GM20000 (cell line): ENCODE results near the gene FARP2.
"Not testable (repeated sequence)": the region's sequence is repeated elsewhere in the genome, so short reads cannot be mapped to it uniquely, and the experiment has no call there.

Experiments used
- DNase-seq: peaks from one replicate; pipeline ENCODE4 v3.0.0; 2012; ENCODE audit warnings: low spot score
- TF ChIP-seq, protein P1 (sequence below): IDR thresholded peaks from 2 replicates; pipeline ENCODE4 v1.5.1; 2012; ENCODE audit warnings: mild to moderate bottlenecking, control low read depth; ENCODE audit errors: extremely low read depth, missing control alignments

FARP2 gene

DNA sequence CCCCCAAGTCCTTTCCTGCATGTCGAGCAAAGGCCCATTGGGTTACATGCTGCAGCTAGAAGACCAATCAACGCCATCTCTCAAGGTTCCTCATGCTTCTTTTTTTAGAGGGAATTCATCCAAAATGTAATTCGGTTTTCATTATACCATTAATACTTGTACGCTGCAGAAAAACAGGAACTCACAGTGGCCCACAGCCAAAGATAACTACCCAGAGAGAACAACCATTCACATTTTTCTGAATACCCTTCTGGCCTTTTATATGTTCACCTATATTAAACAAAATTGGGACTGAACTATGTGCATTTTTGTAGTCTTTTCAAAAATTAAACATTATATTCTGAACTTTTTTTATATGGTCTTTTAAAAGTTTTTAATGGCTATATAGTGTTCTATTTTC lies 25.8 kb downstream of the FARP2 start:
- no peak for DNase-seq
- TF ChIP-seq, protein P1, sequence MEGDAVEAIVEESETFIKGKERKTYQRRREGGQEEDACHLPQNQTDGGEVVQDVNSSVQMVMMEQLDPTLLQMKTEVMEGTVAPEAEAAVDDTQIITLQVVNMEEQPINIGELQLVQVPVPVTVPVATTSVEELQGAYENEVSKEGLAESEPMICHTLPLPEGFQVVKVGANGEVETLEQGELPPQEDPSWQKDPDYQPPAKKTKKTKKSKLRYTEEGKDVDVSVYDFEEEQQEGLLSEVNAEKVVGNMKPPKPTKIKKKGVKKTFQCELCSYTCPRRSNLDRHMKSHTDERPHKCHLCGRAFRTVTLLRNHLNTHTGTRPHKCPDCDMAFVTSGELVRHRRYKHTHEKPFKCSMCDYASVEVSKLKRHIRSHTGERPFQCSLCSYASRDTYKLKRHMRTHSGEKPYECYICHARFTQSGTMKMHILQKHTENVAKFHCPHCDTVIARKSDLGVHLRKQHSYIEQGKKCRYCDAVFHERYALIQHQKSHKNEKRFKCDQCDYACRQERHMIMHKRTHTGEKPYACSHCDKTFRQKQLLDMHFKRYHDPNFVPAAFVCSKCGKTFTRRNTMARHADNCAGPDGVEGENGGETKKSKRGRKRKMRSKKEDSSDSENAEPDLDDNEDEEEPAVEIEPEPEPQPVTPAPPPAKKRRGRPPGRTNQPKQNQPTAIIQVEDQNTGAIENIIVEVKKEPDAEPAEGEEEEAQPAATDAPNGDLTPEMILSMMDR: no peak

DNA sequence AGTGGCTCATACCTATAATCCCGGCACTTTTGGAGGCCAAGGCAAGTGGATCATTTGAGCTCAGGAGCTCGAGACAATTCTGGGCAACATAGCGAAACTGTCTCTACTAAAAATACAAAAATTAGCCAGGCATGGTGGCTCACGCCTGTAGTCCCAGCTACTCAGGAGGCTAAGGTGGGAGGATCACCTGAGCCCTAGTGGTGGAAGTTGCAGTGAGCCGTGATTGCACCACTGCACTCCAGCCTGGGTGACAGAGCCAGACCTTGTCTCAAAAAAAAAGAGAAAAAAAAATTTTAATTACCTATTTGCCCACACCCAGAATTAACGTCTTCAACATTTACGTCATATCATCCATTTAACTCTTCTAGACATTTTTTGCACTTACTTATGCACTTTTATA lies 29.4 kb downstream of the FARP2 start:
- not testable (repeated sequence) for DNase-seq

DNA sequence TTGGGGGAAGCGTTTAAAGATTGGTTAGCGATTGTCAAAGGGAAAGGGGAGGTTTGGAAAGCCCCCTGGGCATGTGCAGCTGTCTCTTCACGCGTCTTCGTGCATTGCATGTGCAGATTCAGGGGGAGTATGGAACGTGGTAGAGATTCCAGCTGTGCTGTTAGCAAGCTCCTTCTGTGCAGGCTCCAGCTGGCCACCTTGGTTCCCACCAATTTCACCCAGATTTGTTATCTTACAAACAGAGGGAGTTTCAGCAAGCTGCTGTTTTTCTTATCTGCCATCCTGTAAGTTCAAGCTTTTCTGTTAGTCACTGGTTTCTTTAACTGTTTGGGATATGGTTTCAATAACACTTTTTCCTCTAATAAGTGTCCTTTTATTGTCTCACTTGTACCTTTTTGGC lies 30.4 kb downstream of the FARP2 start:
- DNase-seq: no peak
- TF ChIP-seq, protein P1: no peak

DNA sequence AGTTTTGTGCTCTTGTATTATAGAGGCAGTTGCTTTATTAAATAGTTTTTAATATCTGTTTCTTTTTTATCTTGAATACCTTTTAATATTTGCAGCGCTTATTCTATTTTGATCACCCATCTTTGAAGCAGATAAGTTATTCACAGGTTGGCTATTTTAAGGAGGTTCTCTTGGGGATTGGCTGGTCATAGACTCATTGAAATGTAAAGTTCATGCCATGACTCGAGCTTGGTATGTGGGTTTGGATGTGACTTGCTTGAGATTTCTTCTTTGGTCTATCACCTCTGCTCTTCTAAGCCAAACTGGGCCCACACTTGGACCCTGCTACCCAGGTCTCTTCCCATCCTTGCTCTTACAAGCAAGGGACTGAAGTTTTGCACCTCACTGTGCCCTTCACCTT lies 33.6 kb downstream of the FARP2 start:
- DNase-seq: no peak
- TF ChIP-seq, protein P1: no peak

DNA sequence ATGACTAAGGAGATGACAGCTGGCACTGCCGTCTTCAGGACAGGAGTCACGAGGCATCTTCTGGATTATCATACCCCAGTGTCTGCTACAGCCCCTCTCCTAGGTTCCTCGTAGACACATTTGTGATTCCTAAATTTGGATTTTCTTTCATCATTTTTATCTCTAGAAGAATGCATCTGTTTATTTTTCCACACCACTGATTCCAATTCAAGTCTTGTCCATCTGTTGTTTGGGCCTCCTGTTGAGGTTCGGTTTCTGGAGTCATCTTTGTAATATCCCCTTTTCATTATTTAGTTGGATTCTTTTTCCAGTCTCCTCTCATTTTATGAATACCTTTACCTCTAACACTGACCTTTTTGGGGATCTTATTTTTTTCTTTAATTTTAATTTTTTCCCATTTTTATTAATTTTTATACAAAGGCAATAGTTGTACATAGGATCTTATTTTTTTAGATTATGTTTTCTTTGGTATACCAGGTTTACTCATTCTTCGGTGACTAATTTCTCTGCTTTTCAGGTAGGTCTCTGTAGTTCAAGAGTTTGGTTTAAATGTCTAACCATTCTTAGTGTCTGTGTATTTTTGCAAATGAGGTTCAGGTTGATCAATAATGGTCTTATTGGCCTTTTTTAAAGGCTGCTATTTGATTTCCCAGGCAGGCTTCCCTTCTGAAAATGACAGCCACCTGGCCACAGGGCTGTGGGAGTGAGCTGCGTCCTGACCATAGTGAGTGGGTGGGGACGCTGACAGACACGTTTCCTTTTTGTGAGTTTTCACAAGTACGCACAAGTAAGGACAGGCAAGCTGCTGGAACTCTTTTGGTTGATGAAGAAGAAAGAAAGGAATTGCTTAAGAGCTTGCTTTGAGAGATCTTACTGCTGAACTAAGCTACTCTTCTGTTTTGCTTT lies 34.5 kb downstream of the FARP2 start:
- peak; percentile 69 for DNase-seq
- TF ChIP-seq, protein P1: no peak

DNA sequence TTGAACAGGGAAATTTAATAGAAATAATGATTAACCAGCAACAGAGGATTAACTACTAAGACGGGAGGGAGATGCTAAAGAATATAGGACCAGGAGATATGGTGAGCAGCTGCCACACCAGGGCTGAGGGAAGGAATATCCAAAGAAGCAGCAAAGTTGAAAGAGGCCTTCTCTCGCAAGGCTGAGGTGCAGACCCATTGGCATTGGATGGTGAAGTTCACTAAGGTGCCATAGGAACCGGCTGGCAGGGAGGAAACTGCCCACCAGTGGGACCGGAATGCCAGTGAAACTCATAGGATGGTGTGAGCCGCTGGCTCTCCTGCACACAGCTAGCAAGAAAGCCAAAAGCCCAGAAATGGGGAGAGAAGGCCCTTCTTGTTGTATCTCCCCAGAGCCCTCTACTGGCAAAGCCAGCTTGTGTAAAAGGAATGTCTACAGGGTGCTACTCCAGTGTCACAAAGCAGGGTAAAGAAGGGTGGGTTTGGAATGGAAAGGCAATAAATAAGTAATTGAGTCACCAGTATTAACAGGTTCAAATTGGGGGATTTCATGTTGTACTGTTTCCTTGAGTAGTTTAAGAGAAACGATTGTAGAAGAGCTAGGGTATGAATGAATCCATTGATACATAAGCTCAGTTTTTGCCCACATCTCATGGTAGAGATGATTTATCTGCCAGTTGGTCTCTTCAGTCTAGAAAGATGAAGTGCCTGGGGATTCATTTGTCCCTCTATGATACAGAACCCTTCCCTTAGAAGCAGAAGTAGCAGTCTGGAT lies 36.0 kb downstream of the FARP2 start:
- peak; percentile 45 for DNase-seq
- TF ChIP-seq, protein P1: no peak

DNA sequence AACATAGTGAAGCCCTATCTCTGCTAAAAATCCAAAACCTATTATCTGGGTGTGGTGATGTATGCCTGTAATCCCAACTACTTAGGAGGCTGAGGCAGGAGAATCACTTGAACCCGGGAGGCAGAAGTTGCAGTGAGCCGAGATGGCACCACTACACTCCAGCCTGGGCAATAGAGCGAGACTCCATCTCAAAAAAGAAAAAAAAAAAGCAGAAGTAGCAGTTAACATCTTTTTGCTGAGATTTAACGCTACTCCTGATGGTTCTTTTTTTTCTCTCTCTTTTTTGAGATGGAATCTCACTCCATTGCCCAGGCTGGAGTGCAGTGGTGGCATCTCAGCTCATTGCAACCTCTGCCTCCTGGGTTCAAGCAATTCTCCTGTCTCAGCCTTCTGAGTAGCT lies 36.7 kb downstream of the FARP2 start:
- not testable (repeated sequence) for DNase-seq

DNA sequence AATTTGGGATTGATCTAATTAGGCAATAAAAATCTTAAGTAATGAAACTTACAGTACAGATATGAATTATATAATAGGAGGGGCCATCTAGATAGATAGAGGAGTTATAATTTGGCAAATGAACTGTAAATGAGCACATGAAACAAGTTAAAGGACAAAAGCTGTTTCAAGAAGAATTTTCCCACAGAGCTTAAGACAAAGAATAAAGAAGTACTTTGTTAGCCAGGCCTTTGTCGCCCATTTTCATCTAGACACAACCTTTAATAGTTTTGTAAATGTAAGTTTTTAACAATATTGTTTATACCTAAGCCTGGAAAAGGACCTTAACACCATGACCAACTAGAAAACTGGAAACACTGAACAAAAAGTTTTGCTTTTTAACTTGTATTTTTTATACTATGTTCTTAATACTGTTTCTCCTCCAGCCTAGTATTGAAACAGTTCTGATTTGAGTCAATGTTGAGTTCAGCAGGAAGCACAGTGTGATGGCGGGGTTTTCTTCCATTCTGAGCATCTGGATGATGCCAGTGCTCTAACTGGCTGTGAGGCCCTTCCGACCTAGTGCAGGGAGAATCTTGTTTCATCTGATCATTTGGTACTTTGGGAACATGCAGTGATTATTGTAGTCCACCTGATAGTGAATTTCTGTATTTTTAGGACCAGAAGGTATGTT lies 37.6 kb downstream of the FARP2 start:
- TF ChIP-seq, protein P1: no peak
- peak; percentile 26 for DNase-seq

DNA sequence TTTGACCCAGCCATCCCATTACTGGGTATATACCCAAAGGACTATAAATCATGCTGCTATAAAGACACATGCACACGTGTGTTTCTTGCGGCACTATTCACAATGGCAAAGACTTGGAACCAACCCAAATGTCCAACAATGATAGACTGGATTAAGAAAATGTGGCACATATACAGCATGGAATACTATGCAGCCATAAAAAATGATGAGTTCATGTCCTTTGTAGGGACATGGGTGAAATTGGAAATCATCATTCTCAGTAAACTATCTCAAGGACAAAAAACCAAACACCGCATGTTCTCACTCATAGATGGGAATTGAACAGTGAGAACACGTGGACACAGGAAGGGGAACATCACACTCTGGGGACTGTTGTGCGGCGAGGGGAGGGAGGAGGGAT lies 40.7 kb downstream of the FARP2 start:
- not testable (repeated sequence) for DNase-seq
